ENCODE data around the gene SCN10A. TPM values are rescaled to one million over a fixed set of nuclear protein-coding genes. Genes with fewer than 3 reads are reported as not detected.
A peak's percentile ranks its signal among the peaks of the same experiment; 100 is the strongest.

SCN10A gene
- total RNA-seq, 1 donor from 2014 or later: not detected

DNA sequence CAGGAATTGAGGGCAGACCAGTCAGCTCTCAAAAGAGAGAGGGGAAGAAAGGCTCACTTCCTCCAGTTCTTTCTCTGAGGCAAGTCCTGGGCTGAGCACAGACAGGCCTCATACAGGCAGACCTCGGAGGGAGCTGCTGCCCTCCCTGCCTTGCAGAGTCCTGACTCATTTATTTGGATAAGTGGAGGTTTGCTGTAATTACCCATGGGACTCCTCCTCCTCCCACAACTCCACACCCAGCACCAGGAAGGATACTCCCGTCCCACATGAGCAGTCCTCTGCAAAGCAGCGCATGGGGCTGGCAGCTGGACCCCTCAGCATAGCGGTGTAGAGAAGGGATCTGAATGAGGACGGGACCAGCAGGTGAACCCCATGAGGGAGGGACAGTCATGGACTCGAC, 13.4 kb upstream of the SCN10A start:
- DNase-seq (ENCODE audit: extremely low spot score, unreplicated experiment): no peak
- TF ChIP-seq CTCF (IDR thresholded peaks at IDR 0.05): no peak
- H3K4me1 Mint-ChIP-seq (ENCODE audit: unreplicated experiment): peaks cover 23% of the 10 kb centered on the region
- no peaks in the 10 kb centered on the region for H3K36me3 Mint-ChIP-seq (ENCODE audit: unreplicated experiment)
- peaks cover 9% of the 10 kb centered on the region for H3K27me3 Mint-ChIP-seq (ENCODE audit: unreplicated experiment)
- H3K4me3 Mint-ChIP-seq (ENCODE audit: unreplicated experiment): no peak overlapping the region
- H3K27ac Mint-ChIP-seq (ENCODE audit: unreplicated experiment): peak overlapping the region; percentile 57
- H3K9me3 Mint-ChIP-seq (ENCODE audit: unreplicated experiment): no peaks in the 10 kb centered on the region

DNA sequence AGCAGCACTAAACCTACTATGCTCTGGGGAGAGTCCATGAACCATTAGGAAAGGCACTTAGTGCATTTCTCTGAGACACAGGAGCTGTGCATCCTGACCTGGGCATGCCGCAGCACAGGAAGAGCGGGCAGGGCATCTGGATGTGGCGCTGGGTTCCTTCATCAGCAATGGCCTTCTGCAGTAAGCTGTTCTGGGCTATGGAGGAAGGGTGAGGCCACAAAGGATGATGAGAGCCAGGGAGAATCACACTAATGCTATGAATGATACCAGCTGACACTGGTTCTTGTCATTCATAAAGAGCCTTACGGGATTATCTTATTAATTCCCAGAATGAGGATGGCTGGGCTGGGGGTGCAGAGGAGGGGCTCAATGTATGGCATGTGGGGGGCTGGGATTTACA, 12.7 kb upstream of the SCN10A start:
- no peak for DNase-seq (ENCODE audit: extremely low spot score, unreplicated experiment)
- H3K4me3 Mint-ChIP-seq (ENCODE audit: unreplicated experiment): no peak overlapping the region
- no peaks in the 10 kb centered on the region for H3K9me3 Mint-ChIP-seq (ENCODE audit: unreplicated experiment)
- H3K27ac Mint-ChIP-seq (ENCODE audit: unreplicated experiment): no peak overlapping the region
- H3K4me1 Mint-ChIP-seq (ENCODE audit: unreplicated experiment): peaks cover 17% of the 10 kb centered on the region
- H3K27me3 Mint-ChIP-seq (ENCODE audit: unreplicated experiment): peaks cover 15% of the 10 kb centered on the region
- H3K36me3 Mint-ChIP-seq (ENCODE audit: unreplicated experiment): no peaks in the 10 kb centered on the region
- TF ChIP-seq CTCF (IDR thresholded peaks at IDR 0.05): no peak

DNA sequence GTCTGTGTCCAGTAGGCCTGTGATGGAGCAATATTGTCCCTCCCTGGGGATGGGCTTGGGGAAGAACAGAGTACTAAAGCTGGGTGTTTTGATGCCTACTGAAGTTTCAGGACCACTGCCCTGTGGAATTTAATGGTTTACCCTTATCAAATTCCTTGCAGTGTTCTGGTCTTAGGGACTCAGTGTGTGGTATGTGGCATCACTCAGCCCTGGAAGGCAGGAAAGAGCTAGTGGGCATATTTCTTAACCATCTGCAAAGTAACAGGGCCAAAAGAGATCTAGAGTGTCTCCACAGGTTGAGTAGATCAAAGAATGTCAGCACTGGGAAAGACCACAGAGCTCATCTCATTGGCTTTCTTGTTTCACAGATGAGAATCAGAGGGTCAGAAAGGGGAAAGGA, 11.8 kb upstream of the SCN10A start:
- TF ChIP-seq CTCF (IDR thresholded peaks at IDR 0.05): no peak
- no peak overlapping the region for H3K4me3 Mint-ChIP-seq (ENCODE audit: unreplicated experiment)
- no peaks in the 10 kb centered on the region for H3K9me3 Mint-ChIP-seq (ENCODE audit: unreplicated experiment)
- H3K36me3 Mint-ChIP-seq (ENCODE audit: unreplicated experiment): no peaks in the 10 kb centered on the region
- peaks cover 14% of the 10 kb centered on the region for H3K4me1 Mint-ChIP-seq (ENCODE audit: unreplicated experiment)
- H3K27ac Mint-ChIP-seq (ENCODE audit: unreplicated experiment): no peak overlapping the region
- peaks cover 19% of the 10 kb centered on the region for H3K27me3 Mint-ChIP-seq (ENCODE audit: unreplicated experiment)
- DNase-seq (ENCODE audit: extremely low spot score, unreplicated experiment): no peak

- Mint-ChIP-seq H3K4me1 (ENCODE audit: unreplicated experiment) (peaks cover 12% of the 10 kb centered on the region), H3K4me3 (ENCODE audit: unreplicated experiment) (no peak overlapping the region), H3K36me3 (ENCODE audit: unreplicated experiment) (no peaks in the 10 kb centered on the region), H3K27me3 (ENCODE audit: unreplicated experiment) (peaks cover 29% of the 10 kb centered on the region), H3K9me3 (ENCODE audit: unreplicated experiment) (no peaks in the 10 kb centered on the region), H3K27ac (ENCODE audit: unreplicated experiment) (no peak overlapping the region)
- DNase-seq (ENCODE audit: extremely low spot score, unreplicated experiment): no peak
- no peak for TF ChIP-seq CTCF (IDR thresholded peaks at IDR 0.05)
Observed at GRCh38 chr3:38826001-38826400, 10.0 kb upstream of the SCN10A start.

DNA sequence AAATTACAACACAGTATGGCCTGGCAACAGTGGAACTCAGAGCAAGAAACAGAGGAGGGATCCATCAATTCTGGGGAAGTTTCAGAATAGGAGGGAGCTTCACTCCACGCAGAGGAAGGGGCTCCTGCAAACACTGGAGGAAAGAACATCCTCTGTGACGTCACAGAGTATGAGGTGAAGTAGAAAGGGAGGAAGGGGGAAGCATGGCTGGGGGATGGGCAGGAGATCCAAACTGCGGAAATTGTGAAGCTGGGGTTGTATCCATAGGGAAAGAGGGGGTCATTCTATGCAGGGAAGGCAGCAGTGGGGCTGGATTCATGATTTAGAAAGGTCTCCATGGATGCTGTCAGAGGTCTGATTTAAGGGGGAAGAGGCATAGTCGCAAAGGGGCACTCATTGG, 8.3 kb upstream of the SCN10A start:
- DNase-seq (ENCODE audit: extremely low spot score, unreplicated experiment): no peak
- H3K4me3 Mint-ChIP-seq (ENCODE audit: unreplicated experiment): no peak overlapping the region
- peaks cover 29% of the 10 kb centered on the region for H3K27me3 Mint-ChIP-seq (ENCODE audit: unreplicated experiment)
- peaks cover 8% of the 10 kb centered on the region for H3K4me1 Mint-ChIP-seq (ENCODE audit: unreplicated experiment)
- H3K27ac Mint-ChIP-seq (ENCODE audit: unreplicated experiment): no peak overlapping the region
- no peaks in the 10 kb centered on the region for H3K36me3 Mint-ChIP-seq (ENCODE audit: unreplicated experiment)
- H3K9me3 Mint-ChIP-seq (ENCODE audit: unreplicated experiment): no peaks in the 10 kb centered on the region
- no peak for TF ChIP-seq CTCF (IDR thresholded peaks at IDR 0.05)
